NCI-H2171 treated with DMSO at 0.1 percent for 48 hours (cell line): ENCODE results near the gene HECW1.

Experiments
- DNase-seq: peaks from one replicate; lab custom pipeline; 2025; lab: John Stamatoyannopoulos, UW

HECW1 gene

GRCh38 chr7:43148161-43148731 is 35.8 kb downstream of the HECW1 start:
- no peak for DNase-seq

GRCh38 chr7:43151076-43151475 is 38.6 kb downstream of the HECW1 start:
- DNase-seq, result no peak

GRCh38 chr7:43152696-43153095 is 40.2 kb downstream of the HECW1 start:
- DNase-seq, result no peak

- no peak for DNase-seq
These were observed 43.2 kb downstream of the HECW1 start for GRCh38 chr7:43155636-43156035.

- DNase-seq, result no peak
These were observed 51.4 kb downstream of the HECW1 start for GRCh38 chr7:43163885-43164284.

GRCh38 chr7:43164757-43165156 is 52.3 kb downstream of the HECW1 start:
- no peak for DNase-seq

- no peak for DNase-seq
These were observed 54.2 kb downstream of the HECW1 start for GRCh38 chr7:43166686-43167085.

- no peak for DNase-seq
These were observed 56.6 kb downstream of the HECW1 start for GRCh38 chr7:43169076-43169475.

- DNase-seq, result no peak
These were observed 58.1 kb downstream of the HECW1 start for GRCh38 chr7:43170571-43170970.

GRCh38 chr7:43175570-43176200 is 63.2 kb downstream of the HECW1 start:
- DNase-seq, result no peak

GRCh38 chr7:43179393-43179792 is 66.9 kb downstream of the HECW1 start:
- no peak for DNase-seq

- no peak for DNase-seq
These were observed 80.5 kb downstream of the HECW1 start for GRCh38 chr7:43192806-43193460.

- no peak for DNase-seq
These were observed 81.4 kb downstream of the HECW1 start for GRCh38 chr7:43193893-43194292.

- DNase-seq, result no peak
These were observed 82.8 kb downstream of the HECW1 start for GRCh38 chr7:43195256-43195655.

- DNase-seq, result no peak
These were observed 83.3 kb downstream of the HECW1 start for GRCh38 chr7:43195768-43196167.

- DNase-seq, result no peak
These were observed 83.9 kb downstream of the HECW1 start for GRCh38 chr7:43196379-43196778.

- DNase-seq, result no peak
These were observed 85.6 kb downstream of the HECW1 start for GRCh38 chr7:43198016-43198415.

GRCh38 chr7:43198599-43199090 is 86.2 kb downstream of the HECW1 start:
- DNase-seq, result no peak

GRCh38 chr7:43199371-43200160 is 87.1 kb downstream of the HECW1 start:
- DNase-seq, result no peak

- DNase-seq, result no peak
These were observed 89.5 kb downstream of the HECW1 start for GRCh38 chr7:43201912-43202311.

- no peak for DNase-seq
These were observed 91.6 kb downstream of the HECW1 start for GRCh38 chr7:43204081-43204480.

- DNase-seq, result no peak
These were observed 92.8 kb downstream of the HECW1 start for GRCh38 chr7:43205171-43205795.
